Measurements from ENCODE around the gene GOLGA6L7.
"Not testable (repeated sequence)": the region's sequence is repeated elsewhere in the genome, so short reads cannot be mapped to it uniquely, and the experiment has no call there.

Gene GOLGA6L7, protein sequence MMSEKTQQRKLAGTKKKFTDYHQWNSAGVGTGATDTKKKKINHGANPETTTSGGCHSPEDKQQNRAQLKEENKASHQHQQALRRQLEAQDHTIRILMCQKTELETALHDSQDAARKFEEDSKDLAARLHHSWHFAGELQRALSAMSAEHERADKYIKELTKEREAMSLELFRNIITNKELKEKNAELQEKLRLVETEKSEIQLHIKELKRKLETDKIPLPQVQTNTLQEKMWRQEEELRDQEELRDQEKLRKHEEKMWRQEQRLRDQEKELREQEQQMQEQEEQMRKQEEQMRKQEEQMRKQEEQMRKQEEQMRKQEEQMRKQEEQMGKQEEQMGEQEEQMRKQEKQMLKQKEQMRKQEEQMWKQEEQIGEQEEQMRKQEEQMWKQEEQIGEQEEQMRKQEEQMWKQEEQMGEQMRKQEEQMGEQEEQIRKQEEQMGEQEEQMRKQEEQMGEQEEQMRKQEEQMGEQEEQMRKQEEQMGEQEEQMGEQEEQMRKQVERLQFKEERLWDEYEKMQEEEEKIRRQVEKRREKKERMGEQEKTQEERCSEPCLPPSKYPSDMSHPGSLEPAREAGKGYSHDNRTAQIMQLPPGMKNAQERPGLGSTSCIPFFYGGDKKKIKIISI

DNA sequence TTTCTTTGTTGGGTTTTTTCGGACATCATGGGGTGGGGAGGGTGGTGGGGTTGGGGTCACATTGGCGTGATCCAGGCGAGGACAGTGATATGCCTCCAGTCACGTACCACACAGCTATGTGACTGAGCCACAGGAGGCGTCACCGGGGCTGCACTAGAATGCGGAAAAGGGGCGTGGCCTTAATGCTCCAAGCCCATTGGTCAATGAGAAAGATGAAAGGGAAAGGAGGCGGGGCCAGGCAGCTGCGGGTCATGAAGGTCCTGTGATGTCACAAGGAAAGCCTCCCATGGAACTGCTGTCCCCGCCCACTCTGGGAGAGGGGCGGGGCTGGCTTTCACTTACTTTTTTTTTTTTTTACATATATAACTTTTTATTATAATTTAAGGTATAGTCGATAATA lies at the start of gene GOLGA6L7:
Gene GOLGA6L7 (minus strand): TSS at position 124 of the 400 bp plus-strand sequence. CDS start 95 bp downstream, at position 29.
- H3K4me1 Mint-ChIP-seq; H3K36me3 Mint-ChIP-seq (ENCODE audit: low read depth); H3K9me3 Mint-ChIP-seq; H3K4me3 Mint-ChIP-seq; H3K27me3 Mint-ChIP-seq (ENCODE audit: low read depth); H3K27ac Mint-ChIP-seq: not testable (repeated sequence)

DNA sequence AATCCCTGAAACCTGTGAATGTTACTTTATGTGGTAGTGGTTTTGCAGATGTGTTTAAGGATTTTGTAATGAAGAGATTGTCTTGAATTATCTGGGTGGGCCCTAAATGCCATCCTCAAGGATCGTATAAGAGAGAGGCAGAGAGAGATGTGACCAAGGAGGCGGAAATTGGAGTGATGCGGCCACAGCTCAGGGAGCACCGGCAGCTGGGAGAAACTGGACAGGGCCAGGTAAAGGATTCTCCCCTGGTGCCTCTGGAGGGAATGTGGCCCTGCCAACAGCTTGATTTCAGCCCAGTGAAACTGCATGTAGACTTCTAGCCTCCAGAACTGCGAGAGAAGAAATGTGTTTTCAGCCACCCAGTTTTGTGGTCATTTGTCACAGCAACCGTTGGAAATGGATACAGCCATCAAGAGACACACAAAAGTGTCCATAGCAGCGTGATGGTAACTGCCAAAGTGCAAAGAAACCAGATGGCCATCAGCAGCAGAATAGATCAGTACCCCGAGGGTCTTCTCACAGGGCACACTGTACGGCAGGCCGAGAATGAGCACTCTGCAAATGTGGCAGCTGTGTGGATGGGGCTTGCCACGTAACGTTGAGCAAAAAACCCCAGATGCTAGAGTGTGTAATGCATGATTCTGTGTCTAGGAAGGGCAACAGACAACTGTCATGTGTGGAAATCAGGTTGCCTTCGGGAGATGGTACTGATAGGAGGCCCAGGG lies 49.6 kb upstream of the GOLGA6L7 start:
- TF ChIP-seq, protein P1, sequence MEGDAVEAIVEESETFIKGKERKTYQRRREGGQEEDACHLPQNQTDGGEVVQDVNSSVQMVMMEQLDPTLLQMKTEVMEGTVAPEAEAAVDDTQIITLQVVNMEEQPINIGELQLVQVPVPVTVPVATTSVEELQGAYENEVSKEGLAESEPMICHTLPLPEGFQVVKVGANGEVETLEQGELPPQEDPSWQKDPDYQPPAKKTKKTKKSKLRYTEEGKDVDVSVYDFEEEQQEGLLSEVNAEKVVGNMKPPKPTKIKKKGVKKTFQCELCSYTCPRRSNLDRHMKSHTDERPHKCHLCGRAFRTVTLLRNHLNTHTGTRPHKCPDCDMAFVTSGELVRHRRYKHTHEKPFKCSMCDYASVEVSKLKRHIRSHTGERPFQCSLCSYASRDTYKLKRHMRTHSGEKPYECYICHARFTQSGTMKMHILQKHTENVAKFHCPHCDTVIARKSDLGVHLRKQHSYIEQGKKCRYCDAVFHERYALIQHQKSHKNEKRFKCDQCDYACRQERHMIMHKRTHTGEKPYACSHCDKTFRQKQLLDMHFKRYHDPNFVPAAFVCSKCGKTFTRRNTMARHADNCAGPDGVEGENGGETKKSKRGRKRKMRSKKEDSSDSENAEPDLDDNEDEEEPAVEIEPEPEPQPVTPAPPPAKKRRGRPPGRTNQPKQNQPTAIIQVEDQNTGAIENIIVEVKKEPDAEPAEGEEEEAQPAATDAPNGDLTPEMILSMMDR (IDR thresholded peaks at IDR 0.05; ENCODE audit: unreplicated experiment in 3 of 3) = no peak
- peaks cover 3% of the 10 kb centered on the region for H3K27me3 Mint-ChIP-seq (ENCODE audit: low read depth)
- H3K27ac Mint-ChIP-seq = no peak overlapping the region
- peaks cover 12% of the 10 kb centered on the region for H3K4me1 Mint-ChIP-seq
- no peak overlapping the region for H3K4me3 Mint-ChIP-seq
- no peaks in the 10 kb centered on the region for H3K9me3 Mint-ChIP-seq
- peaks cover 15% of the 10 kb centered on the region for H3K36me3 Mint-ChIP-seq (ENCODE audit: low read depth)

DNA sequence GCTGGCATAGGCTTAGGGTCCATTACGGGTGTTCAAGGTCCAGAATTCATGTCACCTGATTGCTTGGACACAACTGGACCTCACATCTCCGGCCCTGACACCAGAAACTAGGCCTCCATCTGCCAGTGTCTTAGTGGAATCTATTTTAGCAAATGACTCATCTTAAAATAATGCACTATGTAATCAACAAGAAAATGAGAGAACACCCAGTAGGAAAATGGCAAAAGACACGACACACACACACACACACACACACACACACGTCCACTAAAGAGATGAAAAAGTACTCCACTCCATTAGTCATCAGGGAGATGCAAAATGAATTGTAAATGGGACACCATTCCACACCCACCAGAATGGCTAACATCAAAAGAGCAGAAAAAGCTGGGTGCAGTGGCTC lies 48.5 kb upstream of the GOLGA6L7 start:
- Mint-ChIP-seq H3K4me1 (peaks cover 13% of the 10 kb centered on the region), H3K4me3 (no peak overlapping the region), H3K27me3 (ENCODE audit: low read depth) (peaks cover 3% of the 10 kb centered on the region), H3K36me3 (ENCODE audit: low read depth) (peaks cover 15% of the 10 kb centered on the region), H3K27ac (no peak overlapping the region), H3K9me3 (no peaks in the 10 kb centered on the region)
- TF ChIP-seq, protein P1 (IDR thresholded peaks at IDR 0.05; ENCODE audit: unreplicated experiment in 3 of 3) = no peak

DNA sequence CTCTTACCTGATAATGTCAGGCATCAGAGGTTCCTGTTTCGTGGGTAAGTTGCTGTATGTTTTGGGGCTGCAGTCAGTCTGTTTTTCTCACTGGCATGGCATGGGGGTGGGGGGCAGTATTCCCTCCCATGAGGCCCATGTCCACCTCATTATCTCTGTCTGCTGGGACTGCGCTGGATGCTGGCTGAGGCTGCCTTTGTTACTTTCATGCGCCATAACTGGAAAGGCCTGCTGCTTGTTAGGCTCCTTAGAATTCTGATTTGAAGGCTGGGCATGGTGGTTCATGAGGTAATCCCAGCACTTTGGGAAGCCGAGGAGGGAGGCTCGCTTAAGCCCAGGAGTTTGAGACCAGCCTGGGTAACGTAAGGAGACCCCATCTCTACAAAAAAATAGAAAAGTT lies 47.1 kb upstream of the GOLGA6L7 start:
- Mint-ChIP-seq H3K27ac (no peak overlapping the region), H3K36me3 (ENCODE audit: low read depth) (peaks cover 15% of the 10 kb centered on the region), H3K4me1 (peaks cover 14% of the 10 kb centered on the region), H3K27me3 (ENCODE audit: low read depth) (peaks cover 3% of the 10 kb centered on the region), H3K4me3 (no peak overlapping the region), H3K9me3 (no peaks in the 10 kb centered on the region)
- TF ChIP-seq, protein P1 (IDR thresholded peaks at IDR 0.05; ENCODE audit: unreplicated experiment in 3 of 3) = no peak

DNA sequence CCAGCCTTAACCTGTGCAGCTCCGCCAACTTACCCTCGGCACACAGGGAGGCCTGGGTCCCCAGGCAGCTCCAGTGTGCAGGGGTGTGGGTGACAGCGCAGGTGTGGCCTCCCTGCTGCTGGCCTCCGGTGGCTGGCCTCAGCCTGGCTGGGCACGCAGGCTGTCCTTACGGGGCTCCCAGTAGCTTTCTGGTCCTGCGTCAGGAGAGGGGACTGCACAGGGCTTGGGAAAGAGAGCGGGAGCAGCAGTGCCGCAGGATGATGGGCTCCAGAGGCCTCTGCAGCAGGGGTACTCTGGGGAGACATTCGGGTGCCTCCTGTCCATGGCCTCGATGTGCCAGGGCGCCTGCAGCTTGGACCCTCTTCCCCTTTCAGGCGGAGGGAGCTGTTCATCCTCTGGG lies 46.7 kb upstream of the GOLGA6L7 start:
- Mint-ChIP-seq H3K36me3 (ENCODE audit: low read depth) (peaks cover 15% of the 10 kb centered on the region), H3K4me1 (peaks cover 18% of the 10 kb centered on the region), H3K9me3 (no peaks in the 10 kb centered on the region), H3K27me3 (ENCODE audit: low read depth) (peaks cover 2% of the 10 kb centered on the region), H3K27ac (no peak overlapping the region), H3K4me3 (no peak overlapping the region)
- TF ChIP-seq, protein P1 (IDR thresholded peaks at IDR 0.05; ENCODE audit: unreplicated experiment in 3 of 3) = no peak

DNA sequence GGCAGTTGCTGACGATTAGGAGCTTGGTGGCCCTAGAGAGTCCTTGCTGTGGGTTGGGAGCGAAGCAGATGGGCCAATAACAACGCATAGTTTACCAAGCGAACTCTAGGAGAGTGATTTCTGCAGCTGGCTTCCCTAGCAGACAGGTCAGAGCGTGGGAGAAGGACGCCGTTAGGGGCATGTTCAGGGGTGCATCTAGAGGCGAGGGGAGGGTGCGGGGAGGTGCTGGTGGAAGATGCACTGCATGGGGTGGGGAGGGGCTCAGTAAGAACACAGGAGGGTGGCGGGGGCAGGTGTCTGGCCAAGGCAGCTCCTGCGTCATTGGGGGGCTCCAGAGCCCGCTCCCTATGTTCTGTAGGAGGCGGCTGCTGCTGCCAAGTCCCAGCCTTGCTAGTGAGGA lies 46.2 kb upstream of the GOLGA6L7 start:
- peaks cover 15% of the 10 kb centered on the region for H3K36me3 Mint-ChIP-seq (ENCODE audit: low read depth)
- no peaks in the 10 kb centered on the region for H3K9me3 Mint-ChIP-seq
- H3K4me3 Mint-ChIP-seq = no peak overlapping the region
- no peak overlapping the region for H3K27ac Mint-ChIP-seq
- peaks cover 22% of the 10 kb centered on the region for H3K4me1 Mint-ChIP-seq
- peaks cover 5% of the 10 kb centered on the region for H3K27me3 Mint-ChIP-seq (ENCODE audit: low read depth)
- TF ChIP-seq, protein P1 (IDR thresholded peaks at IDR 0.05; ENCODE audit: unreplicated experiment in 3 of 3) = no peak

All from nephron (organoid).